ENCODE results near the gene CAMTA1.

CAMTA1 gene

GRCh38 chr1:6852136-6852890 is 67.1 kb downstream of the CAMTA1 start:
- no peak for DNase-seq (ENCODE audit: low spot score)

- no peak for DNase-seq (ENCODE audit: low spot score)
These were observed 68.9 kb downstream of the CAMTA1 start for GRCh38 chr1:6854166-6854565.

- no peak for DNase-seq (ENCODE audit: low spot score)
These were observed 72.6 kb downstream of the CAMTA1 start for GRCh38 chr1:6857831-6858230.

- DNase-seq (ENCODE audit: low spot score): no peak
These were observed 73.3 kb downstream of the CAMTA1 start for GRCh38 chr1:6858596-6858995.

- peak; percentile 39 for DNase-seq (ENCODE audit: low spot score)
These were observed 74.4 kb downstream of the CAMTA1 start for GRCh38 chr1:6859415-6860343.

GRCh38 chr1:6860401-6860800 is 75.1 kb downstream of the CAMTA1 start:
- no peak for DNase-seq (ENCODE audit: low spot score)

- DNase-seq (ENCODE audit: low spot score): no peak
These were observed 75.9 kb downstream of the CAMTA1 start for GRCh38 chr1:6861075-6861724.

GRCh38 chr1:6862906-6863305 is 77.7 kb downstream of the CAMTA1 start:
- DNase-seq (ENCODE audit: low spot score): no peak

- no peak for DNase-seq (ENCODE audit: low spot score)
These were observed 78.9 kb downstream of the CAMTA1 start for GRCh38 chr1:6864166-6864565.

GRCh38 chr1:6866825-6867224 is 81.6 kb downstream of the CAMTA1 start:
- DNase-seq (ENCODE audit: low spot score): no peak

GRCh38 chr1:6867321-6867720 is 82.1 kb downstream of the CAMTA1 start:
- DNase-seq (ENCODE audit: low spot score): no peak

GRCh38 chr1:6867729-6868659 is 82.7 kb downstream of the CAMTA1 start:
- no peak for DNase-seq (ENCODE audit: low spot score)

- DNase-seq (ENCODE audit: low spot score): no peak
These were observed 83.6 kb downstream of the CAMTA1 start for GRCh38 chr1:6868660-6869380.

- no peak for DNase-seq (ENCODE audit: low spot score)
These were observed 84.3 kb downstream of the CAMTA1 start for GRCh38 chr1:6869545-6869944.

GRCh38 chr1:6870086-6870485 is 84.8 kb downstream of the CAMTA1 start:
- no peak for DNase-seq (ENCODE audit: low spot score)

GRCh38 chr1:6870571-6870970 is 85.3 kb downstream of the CAMTA1 start:
- DNase-seq (ENCODE audit: low spot score): no peak

GRCh38 chr1:6871300-6871972 is 86.2 kb downstream of the CAMTA1 start:
- DNase-seq (ENCODE audit: low spot score): no peak

GRCh38 chr1:6872573-6873261 is 87.5 kb downstream of the CAMTA1 start:
- DNase-seq (ENCODE audit: low spot score): no peak

- no peak for DNase-seq (ENCODE audit: low spot score)
These were observed 88.2 kb downstream of the CAMTA1 start for GRCh38 chr1:6873298-6874015.
